SK-N-SH (cell line): ENCODE data around the gene WRNIP1.

Experiments
- CTCF ChIP-seq: fragments of 200-600 bp; sonication (generic); IDR thresholded peaks from 2 replicates; pipeline ENCODE4 v1.6.1; 2017; ENCODE audit warnings: antibody characterized with exemption, mild to moderate bottlenecking, moderate library complexity
- EP300 ChIP-seq, 2 experiments: IDR thresholded peaks; 2 replicates each; pipeline versions ENCODE4 v1.4.0 to v1.6.1; 2012; ENCODE audit warnings: borderline replicate concordance in 1 of 2, low read depth in 1 of 2, low read length in 1 of 2
- GABPA ChIP-seq: IDR thresholded peaks from 2 replicates; pipeline ENCODE4 v1.4.0; 2012; ENCODE audit warnings: low read depth, mild to moderate bottlenecking
- IRF3 ChIP-seq: fragments of 150-350 bp; IDR thresholded peaks from 2 replicates; pipeline ENCODE4 v1.6.1; 2016; ENCODE audit warnings: mild to moderate bottlenecking, low read depth, low read length
- MAX ChIP-seq: IDR thresholded peaks from 2 replicates; pipeline ENCODE4 v1.4.0; 2012; ENCODE audit warnings: low read depth
- NRF1 ChIP-seq: IDR thresholded peaks from 2 replicates; pipeline ENCODE4 v1.6.1; 2012; ENCODE audit warnings: low read depth, mild to moderate bottlenecking, low read length
- POLR2AphosphoS5 ChIP-seq: IDR thresholded peaks from 2 replicates; pipeline ENCODE4 v1.6.1; 2012; ENCODE audit warnings: low read depth, low read length
- REST ChIP-seq: IDR thresholded peaks from 2 replicates; pipeline ENCODE4 v1.6.1; 2012; ENCODE audit warnings: mild to moderate bottlenecking, low read depth, low read length, moderate library complexity
- RXRA ChIP-seq: IDR thresholded peaks from 2 replicates; pipeline ENCODE4 v1.4.0; 2012; ENCODE audit warnings: low read depth, mild to moderate bottlenecking, borderline replicate concordance
- TAF1 ChIP-seq: IDR thresholded peaks from 2 replicates; pipeline ENCODE4 v1.6.1; 2012; ENCODE audit warnings: low read depth, mild to moderate bottlenecking, low read length, moderate library complexity, borderline replicate concordance
- TCF12 ChIP-seq: IDR thresholded peaks from 2 replicates; pipeline ENCODE4 v1.4.0; 2012
- USF2 ChIP-seq: fragments of 150-350 bp; IDR thresholded peaks from 2 replicates; pipeline ENCODE4 v1.6.1; 2017; ENCODE audit warnings: antibody characterized with exemption, low read length, low read depth, borderline replicate concordance

GRCh38 chr6:2734488-2735166 is 30.6 kb upstream of the WRNIP1 start:
- no peak for TF ChIP-seq REST
- TF ChIP-seq MAX = no peak
- TF ChIP-seq CTCF = no peak
- no peak for TF ChIP-seq NRF1
- no peak for TF ChIP-seq POLR2AphosphoS5
- TF ChIP-seq RXRA = no peak
- TF ChIP-seq TAF1 = no peak
- no peak for TF ChIP-seq IRF3
- no peak for TF ChIP-seq EP300 (IDR thresholded peaks at IDR 0.05; ENCODE audit: borderline replicate concordance in 1 of 2, low read depth in 1 of 2, low read length in 1 of 2)
- no peak for TF ChIP-seq GABPA
- no peak for TF ChIP-seq TCF12
- TF ChIP-seq USF2 = no peak
